H1 (cell line): ENCODE results near the gene MEGF11.

Experiments used
- CTCF ChIP-seq, 3 experiments: IDR thresholded peaks; 1 replicate in 2 of 3; 2 replicates in 1 of 3; pipeline versions ENCODE4 v1.5.1 to v1.6.1; 2011; ENCODE audit warnings: low read length in 3 of 3, mild to moderate bottlenecking in 3 of 3, inconsistent platforms in 2 of 3, low read depth in 1 of 3, moderate library complexity in 1 of 3; ENCODE audit not compliant: insufficient read depth in 1 of 3; ENCODE audit errors: control extremely low read depth in 1 of 3
- EP300 ChIP-seq, 2 experiments: IDR thresholded peaks; 1 replicate in 1 of 2; 2 replicates in 1 of 2; pipeline ENCODE4 v1.6.1; 2011 to 2012; ENCODE audit warnings: low read depth in 2 of 2, low read length in 2 of 2, mild to moderate bottlenecking in 2 of 2, borderline replicate concordance in 1 of 2, inconsistent platforms in 1 of 2, moderate library complexity in 1 of 2
- JUND ChIP-seq: IDR thresholded peaks from 2 replicates; pipeline ENCODE4 v1.6.1; 2011; ENCODE audit warnings: mild to moderate bottlenecking, improper control_type of control experiment, low read length
- POLR2A ChIP-seq, 2 experiments: IDR thresholded peaks; 1 replicate in 1 of 2; 2 replicates in 1 of 2; pipeline ENCODE4 v1.6.1; 2011; ENCODE audit warnings: low read depth in 2 of 2, low read length in 2 of 2, mild to moderate bottlenecking in 2 of 2; ENCODE audit errors: control extremely low read depth in 1 of 2

- TF ChIP-seq JUND (no peak), CTCF (IDR thresholded peaks at IDR 0.05; ENCODE audit: control extremely low read depth in 1 of 3, insufficient read depth in 1 of 3, low read depth in 1 of 3, low read length in 3 of 3) (no peak), EP300 (IDR thresholded peaks at IDR 0.05; ENCODE audit: borderline replicate concordance in 1 of 2, low read depth in 2 of 2, low read length in 2 of 2) (no peak), POLR2A (IDR thresholded peaks at IDR 0.05; ENCODE audit: control extremely low read depth in 1 of 2, low read depth in 2 of 2, low read length in 2 of 2) (no peak)
These were observed 371.6 kb downstream of the MEGF11 start for GRCh38 chr15:65881766-65882434.
